ENCODE data around the gene HCRTR1.

The HCRTR1 gene

DNA sequence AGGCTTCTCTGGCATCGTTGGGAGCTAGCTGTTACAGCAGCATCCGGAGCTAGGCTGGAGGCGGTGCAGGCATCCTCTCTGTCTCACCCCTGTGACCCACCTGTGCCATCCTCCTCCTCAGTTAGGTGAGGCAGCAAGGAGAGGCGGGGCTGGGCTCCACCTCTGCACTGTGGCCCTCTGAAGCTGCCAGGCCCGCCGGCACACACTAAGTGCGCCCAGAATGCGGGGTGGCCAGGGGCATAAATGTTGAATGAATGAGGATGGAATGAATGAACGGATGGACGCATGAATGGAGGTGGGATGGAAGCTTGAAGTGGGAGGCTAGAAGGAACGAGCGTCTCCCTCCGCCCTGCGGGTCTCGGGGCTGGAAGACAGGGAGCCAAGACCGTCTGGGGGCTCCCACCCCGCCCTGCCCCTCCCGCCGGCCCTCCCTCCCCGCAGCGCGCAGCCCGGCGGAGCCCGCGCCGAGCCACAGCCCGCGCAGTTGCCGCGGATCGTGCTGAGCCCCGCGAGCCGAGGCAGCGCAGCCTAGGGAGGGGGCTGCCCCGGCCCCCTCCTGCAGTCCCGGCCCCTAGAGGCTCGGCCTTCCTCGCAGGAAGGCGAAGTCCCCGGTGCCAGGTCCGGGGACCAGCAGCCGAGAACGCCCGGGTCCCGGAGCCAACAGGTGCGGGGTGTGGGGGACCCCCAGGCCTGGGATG, at the start of gene HCRTR1:
HCRTR1 (plus strand) TSS at position 472 of the 698 bp plus-strand sequence. CDS start 1,504 bp downstream, outside the sequence.
- H3K27ac ChIP-seq, result no peak within 1 kb of the TSS
- TF ChIP-seq, protein P1, sequence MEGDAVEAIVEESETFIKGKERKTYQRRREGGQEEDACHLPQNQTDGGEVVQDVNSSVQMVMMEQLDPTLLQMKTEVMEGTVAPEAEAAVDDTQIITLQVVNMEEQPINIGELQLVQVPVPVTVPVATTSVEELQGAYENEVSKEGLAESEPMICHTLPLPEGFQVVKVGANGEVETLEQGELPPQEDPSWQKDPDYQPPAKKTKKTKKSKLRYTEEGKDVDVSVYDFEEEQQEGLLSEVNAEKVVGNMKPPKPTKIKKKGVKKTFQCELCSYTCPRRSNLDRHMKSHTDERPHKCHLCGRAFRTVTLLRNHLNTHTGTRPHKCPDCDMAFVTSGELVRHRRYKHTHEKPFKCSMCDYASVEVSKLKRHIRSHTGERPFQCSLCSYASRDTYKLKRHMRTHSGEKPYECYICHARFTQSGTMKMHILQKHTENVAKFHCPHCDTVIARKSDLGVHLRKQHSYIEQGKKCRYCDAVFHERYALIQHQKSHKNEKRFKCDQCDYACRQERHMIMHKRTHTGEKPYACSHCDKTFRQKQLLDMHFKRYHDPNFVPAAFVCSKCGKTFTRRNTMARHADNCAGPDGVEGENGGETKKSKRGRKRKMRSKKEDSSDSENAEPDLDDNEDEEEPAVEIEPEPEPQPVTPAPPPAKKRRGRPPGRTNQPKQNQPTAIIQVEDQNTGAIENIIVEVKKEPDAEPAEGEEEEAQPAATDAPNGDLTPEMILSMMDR (IDR thresholded peaks at IDR 0.05), result no peak
- TF ChIP-seq ZFX (IDR thresholded peaks at IDR 0.05; ENCODE audit: borderline replicate concordance), result no peak

GRCh38 chr1:31567956-31568570, 49.4 kb upstream of the HCRTR1 start:
- H3K27ac ChIP-seq, result no peak overlapping the region
- TF ChIP-seq, protein P1 (IDR thresholded peaks at IDR 0.05), result no peak
- TF ChIP-seq ZFX (IDR thresholded peaks at IDR 0.05; ENCODE audit: borderline replicate concordance), result no peak

- TF ChIP-seq, protein P1 (IDR thresholded peaks at IDR 0.05), result no peak
- TF ChIP-seq ZFX (IDR thresholded peaks at IDR 0.05; ENCODE audit: borderline replicate concordance), result no peak
- H3K27ac ChIP-seq, result no peak overlapping the region
These were observed 48.4 kb upstream of the HCRTR1 start for GRCh38 chr1:31568895-31569595.

DNA sequence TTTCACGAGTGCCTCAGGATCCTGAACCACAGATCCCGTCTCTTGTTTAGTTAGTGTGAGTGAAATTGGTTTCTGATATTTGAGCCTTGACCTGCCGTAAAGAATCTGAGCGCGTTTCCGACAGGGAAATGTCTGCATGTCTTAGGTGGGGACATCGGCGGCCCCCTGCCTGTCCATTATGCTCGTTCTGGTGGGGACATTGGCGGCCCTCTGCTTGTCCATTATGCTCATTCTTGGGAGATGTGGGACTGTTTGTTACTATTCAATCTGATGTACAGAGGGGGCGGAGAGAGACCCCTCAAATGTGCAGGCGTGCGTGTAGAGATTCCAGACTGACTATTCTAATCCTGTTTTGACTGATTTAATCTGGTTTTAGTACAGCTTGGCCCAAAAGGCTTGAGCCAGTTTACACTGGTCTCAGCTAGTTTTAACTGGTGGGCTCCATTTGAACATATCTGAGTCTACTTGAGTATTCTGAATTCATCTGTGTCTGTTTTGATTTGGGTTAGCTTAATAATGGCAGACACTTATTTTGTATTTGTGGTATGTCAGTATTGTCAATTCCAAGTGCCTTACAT, 47.8 kb upstream of the HCRTR1 start:
- TF ChIP-seq, protein P1 (IDR thresholded peaks at IDR 0.05), result no peak
- TF ChIP-seq ZFX (IDR thresholded peaks at IDR 0.05; ENCODE audit: borderline replicate concordance), result no peak
- H3K27ac ChIP-seq, result no peak overlapping the region

- no peak for TF ChIP-seq ZFX (IDR thresholded peaks at IDR 0.05; ENCODE audit: borderline replicate concordance)
- TF ChIP-seq, protein P1 (IDR thresholded peaks at IDR 0.05), result no peak
- no peak overlapping the region for H3K27ac ChIP-seq
These were observed 47.3 kb upstream of the HCRTR1 start for GRCh38 chr1:31570228-31570627.

DNA sequence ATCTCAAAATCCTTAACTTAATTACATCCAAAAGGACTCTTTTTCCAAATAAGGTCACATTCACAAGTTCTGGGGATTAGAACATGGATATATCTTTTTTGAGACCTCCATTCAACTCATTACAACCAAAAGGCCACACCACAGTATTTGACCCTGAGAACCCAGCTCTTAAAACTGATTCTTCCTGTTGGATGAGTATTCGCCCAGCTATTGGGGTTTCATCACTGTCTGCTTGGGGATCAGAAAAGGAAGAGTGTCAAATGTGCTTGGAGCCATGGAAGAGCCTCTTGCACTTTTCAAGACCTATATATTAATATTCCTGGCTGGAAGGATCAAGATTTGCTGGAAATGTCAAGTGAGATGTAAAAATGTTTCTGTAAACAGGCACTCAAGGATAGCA, 46.6 kb upstream of the HCRTR1 start:
- no peak overlapping the region for H3K27ac ChIP-seq
- no peak for TF ChIP-seq ZFX (IDR thresholded peaks at IDR 0.05; ENCODE audit: borderline replicate concordance)
- TF ChIP-seq, protein P1 (IDR thresholded peaks at IDR 0.05), result no peak
